ENCODE measurements around the gene HTRA3.

GRCh38 chr4:8344377-8344776 is 74.8 kb downstream of the HTRA3 start:
- TF ChIP-seq CTCF (IDR thresholded peaks at IDR 0.05) (no peak), EZH2 (IDR thresholded peaks at IDR 0.05) (no peak), EZH2phosphoT487 (IDR thresholded peaks at IDR 0.05) (no peak)

Data from neural progenitor cell (in vitro differentiated cells).